ENCODE measurements around the gene LANCL3.

GRCh38 chrX:37599729-37600128 lies 28.3 kb downstream of the LANCL3 start:
- TF ChIP-seq CTCF (IDR thresholded peaks at IDR 0.05) = no peak
- no peak for TF ChIP-seq POLR2A (IDR thresholded peaks at IDR 0.05)
